ENCODE data around the gene CACNG8.
"Not testable (repeated sequence)": the region's sequence is repeated elsewhere in the genome, so short reads cannot be mapped to it uniquely, and the experiment has no call there.

Gene CACNG8

GRCh38 chr19:53994811-53995210, 32.1 kb downstream of the CACNG8 start:
- DNase-seq, result no peak

DNA sequence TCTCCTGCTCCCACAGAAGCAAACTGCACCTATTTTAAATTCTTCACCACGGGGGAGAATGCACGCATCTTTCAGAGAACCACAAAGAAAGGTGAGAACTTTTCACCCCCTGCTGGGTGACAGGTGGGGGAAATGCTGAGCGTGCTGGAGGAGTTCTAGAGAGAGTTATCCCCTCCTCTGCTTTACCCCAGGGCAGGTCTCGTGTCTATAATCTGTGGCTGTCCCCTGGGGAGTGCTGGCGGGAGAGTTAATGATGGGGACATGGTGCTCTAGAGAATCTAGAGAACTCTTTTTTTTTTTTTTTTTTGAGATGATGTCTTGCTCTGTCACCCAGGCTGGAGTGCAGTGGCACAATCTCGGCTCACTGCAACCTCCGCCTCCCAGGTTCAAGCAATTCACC, 35.5 kb downstream of the CACNG8 start:
- DNase-seq, result no peak

GRCh38 chr19:53999694-54000093, 37.0 kb downstream of the CACNG8 start:
- no peak for DNase-seq

- no peak for DNase-seq
Measured at GRCh38 chr19:54001496-54001895, 38.8 kb downstream of the CACNG8 start.

DNA sequence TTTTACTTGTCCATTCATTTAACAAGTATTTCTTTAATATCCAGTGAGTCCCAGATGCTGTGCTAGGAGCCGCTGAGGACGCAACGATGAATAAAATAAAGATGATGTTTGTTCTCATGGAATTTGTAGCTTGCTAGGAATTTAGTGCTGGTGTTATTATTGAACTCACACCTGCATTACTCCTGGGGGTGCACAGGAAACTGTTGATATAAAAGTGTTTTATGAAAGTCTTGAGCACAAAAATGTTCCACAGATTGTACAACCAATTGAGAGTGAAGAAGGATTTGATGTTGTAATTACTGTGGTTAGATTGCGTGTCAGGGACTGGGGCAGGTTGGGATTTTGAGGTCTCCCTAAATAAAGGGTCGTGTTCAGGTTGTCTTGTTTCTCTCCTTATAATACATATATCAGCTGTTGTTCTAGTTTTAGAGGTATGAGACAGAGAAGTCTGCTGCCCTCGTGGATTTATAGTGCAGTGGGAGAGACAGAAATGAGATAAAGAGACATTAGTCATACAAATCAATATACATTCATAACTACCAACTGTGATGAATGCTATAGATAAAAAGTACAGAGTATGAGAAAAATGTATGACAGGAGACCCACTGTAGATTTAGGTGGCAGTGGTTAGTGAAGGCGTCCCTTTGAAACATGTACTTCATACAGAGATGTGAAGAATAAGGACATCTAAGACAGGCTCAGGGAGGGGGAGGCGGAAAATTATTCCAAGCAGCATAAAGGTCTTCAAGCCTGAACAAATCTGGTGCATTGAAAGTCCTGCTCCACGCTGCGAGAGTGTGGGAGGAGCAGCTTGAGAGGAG, 40.0 kb downstream of the CACNG8 start:
- no peak for DNase-seq

- DNase-seq, result no peak
Measured at GRCh38 chr19:54009440-54009839, 46.7 kb downstream of the CACNG8 start.

- no peak for DNase-seq
Measured at GRCh38 chr19:54010474-54010873, 47.7 kb downstream of the CACNG8 start.

DNA sequence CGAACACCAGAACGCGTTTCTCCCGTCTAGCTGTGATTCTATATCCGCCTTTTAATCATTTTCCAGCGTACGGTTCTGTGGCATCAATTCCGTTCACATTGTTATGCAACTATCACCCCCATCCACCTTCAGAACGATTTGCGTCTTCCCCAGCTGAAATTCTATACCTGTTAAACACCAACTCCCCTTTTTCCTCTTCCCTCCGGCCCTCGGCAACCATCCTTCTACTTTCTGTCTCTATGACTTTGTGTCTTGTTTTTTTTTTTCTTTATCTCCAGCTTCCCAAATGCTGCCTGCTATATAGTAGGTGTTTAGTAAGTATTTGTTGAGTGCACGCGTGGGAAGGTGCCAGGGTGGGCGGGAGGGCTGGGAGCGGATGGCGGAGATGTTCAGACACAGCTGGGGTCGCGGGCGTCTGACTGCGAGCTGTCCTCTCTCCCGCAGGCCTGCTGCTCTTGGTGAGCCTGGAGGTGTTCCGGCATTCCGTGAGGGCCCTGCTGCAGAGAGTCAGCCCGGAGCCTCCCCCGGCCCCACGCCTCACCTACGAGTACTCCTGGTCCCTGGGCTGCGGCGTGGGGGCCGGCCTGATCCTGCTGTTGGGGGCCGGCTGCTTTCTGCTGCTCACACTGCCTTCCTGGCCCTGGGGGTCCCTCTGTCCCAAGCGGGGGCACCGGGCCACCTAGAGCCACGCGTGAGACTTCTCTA, 48.9 kb downstream of the CACNG8 start:
- DNase-seq, result no peak

- DNase-seq, result no peak
Measured at GRCh38 chr19:54013866-54014265, 51.1 kb downstream of the CACNG8 start.

GRCh38 chr19:54014920-54015560, 52.3 kb downstream of the CACNG8 start:
- no peak for DNase-seq

GRCh38 chr19:54017261-54017660, 54.5 kb downstream of the CACNG8 start:
- DNase-seq, result no peak

DNA sequence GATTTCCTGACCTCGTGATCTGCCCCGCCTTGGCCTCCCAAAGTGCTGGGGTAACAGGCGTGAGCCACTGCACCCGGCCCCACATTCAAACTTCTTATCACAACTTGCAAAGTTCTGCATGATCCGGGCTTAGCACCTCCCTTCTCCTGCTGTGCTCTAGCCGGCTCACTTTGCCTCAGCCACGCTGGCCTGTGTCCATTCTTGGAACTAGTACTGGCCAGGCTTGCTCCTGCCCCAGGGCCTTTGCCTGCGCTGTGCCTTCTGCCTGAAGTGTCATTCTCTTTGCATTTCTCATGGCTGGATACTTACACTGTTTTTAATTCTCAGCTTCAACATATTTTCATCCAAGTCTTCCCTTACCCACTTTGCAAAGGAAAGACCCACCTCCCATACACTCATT, 58.6 kb downstream of the CACNG8 start:
- DNase-seq, result no peak

DNA sequence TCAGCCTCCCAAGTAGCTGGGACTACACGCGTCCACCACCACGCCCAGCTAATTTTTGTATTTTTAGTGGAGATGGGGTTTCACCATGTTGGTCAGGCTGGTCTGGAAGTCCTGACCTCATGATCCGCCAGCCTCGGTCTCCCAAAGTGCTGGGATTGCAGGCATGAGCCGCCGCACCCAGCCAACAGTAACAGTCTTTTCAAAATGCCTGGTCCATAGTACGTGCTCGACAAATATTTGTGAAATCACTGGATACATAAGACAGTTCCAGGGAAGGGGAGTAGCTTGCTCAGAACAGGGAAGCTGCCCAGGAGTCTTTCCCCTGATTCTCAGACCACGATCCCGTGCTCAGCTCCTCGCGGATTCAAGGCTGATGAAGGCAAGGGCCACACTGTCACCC, 59.2 kb downstream of the CACNG8 start:
- DNase-seq, result no peak

DNA sequence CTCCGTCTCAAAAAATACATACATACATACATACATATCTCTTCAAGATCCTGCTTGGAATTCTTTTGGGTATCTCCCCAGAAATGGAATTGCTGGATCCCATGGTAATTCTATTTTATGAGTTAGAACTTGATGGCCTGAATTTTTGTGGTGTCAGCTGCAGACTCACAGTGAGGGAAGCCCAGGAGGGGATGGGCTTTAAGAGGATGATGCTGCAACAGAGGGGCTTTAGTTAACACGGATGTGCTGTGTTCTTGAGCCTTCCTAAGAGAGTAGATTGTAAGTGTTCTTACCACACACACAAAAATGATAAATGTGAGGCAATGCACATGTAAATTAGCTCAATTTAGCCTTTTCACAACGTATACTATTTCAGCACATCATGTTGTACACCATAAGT, 60.5 kb downstream of the CACNG8 start:
- DNase-seq, result no peak

DNA sequence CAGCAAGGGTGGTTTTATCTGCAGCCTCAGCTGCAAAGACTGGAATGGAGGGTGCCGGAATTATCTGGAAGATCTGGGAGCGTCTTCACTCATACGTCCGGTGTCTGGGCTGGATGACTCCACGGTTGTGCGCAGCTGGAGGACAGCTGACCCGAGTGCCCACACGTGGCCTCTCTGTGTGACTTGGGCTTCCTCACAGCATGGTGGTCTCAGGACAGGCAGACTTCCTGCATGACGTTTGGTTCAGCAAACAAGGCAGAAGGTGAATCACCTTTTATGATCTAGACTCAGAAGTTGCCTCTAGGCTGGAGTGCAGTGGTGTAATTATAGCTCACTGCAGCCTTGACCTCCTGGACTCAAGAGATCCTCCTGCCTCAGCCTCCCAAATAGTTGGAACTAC, 61.9 kb downstream of the CACNG8 start:
- no peak for DNase-seq

GRCh38 chr19:54026656-54027055, 63.9 kb downstream of the CACNG8 start:
- no peak for DNase-seq

DNA sequence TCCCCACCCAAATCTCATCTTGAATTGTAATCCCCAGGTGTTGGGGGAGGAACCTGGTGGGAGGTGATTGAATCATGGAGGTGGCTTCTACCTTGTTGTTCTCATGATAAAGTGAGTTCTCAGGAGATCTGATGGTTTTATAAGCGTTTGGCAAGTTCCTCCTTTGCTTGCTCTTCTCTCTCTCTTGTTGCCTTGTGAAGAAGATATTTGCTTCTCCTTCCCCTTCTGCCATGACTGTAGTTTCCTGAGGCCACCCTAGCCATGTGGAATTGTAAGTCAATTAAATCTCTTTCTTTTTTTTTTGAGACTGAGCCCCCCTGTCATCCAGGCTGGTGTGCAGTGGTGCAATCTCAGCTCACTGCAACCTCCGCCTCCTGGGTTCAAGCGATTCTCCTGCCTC, 66.6 kb downstream of the CACNG8 start:
- no peak for DNase-seq

DNA sequence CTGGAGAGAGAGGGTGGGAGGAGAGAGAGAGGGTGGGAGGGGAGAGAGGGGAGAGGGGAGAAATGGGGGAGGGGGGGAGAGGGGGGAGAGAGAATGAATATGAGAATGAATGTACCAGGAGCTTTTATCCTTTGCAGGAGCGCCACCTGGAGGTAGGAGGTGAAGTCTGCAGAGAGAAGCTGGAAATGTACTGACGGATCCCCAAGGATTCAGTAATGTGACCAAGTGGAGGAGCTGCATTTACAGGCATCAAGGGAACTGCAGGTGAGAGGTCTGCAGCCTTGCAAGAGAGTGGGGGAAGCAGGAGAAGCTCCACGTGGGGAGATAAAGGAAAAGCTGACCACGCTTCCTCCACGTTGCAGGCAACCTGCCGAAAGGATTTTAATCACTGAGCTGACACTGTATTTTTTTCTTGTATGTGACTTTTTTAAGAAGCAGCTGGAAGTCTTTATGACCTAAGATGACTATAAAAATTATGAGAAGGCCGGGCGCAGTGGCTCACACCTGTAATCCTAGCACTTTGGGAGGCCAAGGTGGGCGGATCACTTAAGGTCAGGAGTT, 67.3 kb downstream of the CACNG8 start:
- DNase-seq, result peak; percentile 46

- no peak for DNase-seq
Measured at GRCh38 chr19:54030895-54031586, 68.3 kb downstream of the CACNG8 start.

GRCh38 chr19:54035215-54036178, 72.8 kb downstream of the CACNG8 start:
- DNase-seq, result no peak

- DNase-seq, result not testable (repeated sequence)
Measured at GRCh38 chr19:54036542-54036941, 73.8 kb downstream of the CACNG8 start.
